Lower lobe of right lung (tissue), 2 donors: Measurements from ENCODE around the gene RUFY2. TPM values are rescaled to one million over a fixed set of nuclear protein-coding genes. Genes with fewer than 3 reads are reported as not detected.

Experiments used
- ATAC-seq, 2 donors: fragments of 200-7000 bp; cut with Tn5 transposase; one replicate each; pipeline ENCODE4 v1.9.1; 2020 to 2022; ENCODE audit warnings: mild to moderate bottlenecking in 2 of 2, moderate library complexity in 2 of 2
- DNase-seq: peaks from one replicate; pipeline ENCODE4 v3.0.0-alpha.2; 2020
- H3K27ac ChIP-seq: fragments of 200-600 bp; one replicate; pipeline ENCODE4 v1.8.0; 2022
- H3K27me3 ChIP-seq: fragments of 200-600 bp; one replicate; pipeline ENCODE4 v1.8.0; 2022; ENCODE audit warnings: low read depth
- H3K36me3 ChIP-seq: fragments of 200-600 bp; one replicate; pipeline ENCODE4 v1.8.0; 2022; ENCODE audit warnings: mild to moderate bottlenecking
- H3K4me1 ChIP-seq: fragments of 200-600 bp; one replicate; pipeline ENCODE4 v1.8.0; 2022
- H3K4me3 ChIP-seq: fragments of 200-600 bp; one replicate; pipeline ENCODE4 v1.8.0; 2022; ENCODE audit warnings: mild to moderate bottlenecking
- H3K9me3 ChIP-seq: fragments of 200-600 bp; one replicate; pipeline ENCODE4 v1.8.0; 2022
- CTCF ChIP-seq: fragments of 200-600 bp; IDR thresholded peaks from one replicate; pipeline ENCODE4 v1.8.0; 2022; ENCODE audit warnings: antibody characterized with exemption, mild to moderate bottlenecking
- intact Hi-C: fragments of 100-400 bp; cut with DNase I; formaldehyde crosslinking; loops from one replicate; pipeline ENCODE4 v1.11.0; 2022
- total RNA-seq: library from RNA; stranded (reverse); fragmentation: NEBNext Ultra II Directional; extraction: Animal tissue kit (Norgen Biotek cat#: 25700); gene quantifications from one replicate; pipeline ENCODE4 v1.2.1, GENCODE V29; 2021
- donor health status: DM: no; HTN: yes; CAD: no; lungs with severe emphysema.

The RUFY2 gene
- total RNA-seq, 1 donor from 2014 or later = 24.8 TPM

DNA sequence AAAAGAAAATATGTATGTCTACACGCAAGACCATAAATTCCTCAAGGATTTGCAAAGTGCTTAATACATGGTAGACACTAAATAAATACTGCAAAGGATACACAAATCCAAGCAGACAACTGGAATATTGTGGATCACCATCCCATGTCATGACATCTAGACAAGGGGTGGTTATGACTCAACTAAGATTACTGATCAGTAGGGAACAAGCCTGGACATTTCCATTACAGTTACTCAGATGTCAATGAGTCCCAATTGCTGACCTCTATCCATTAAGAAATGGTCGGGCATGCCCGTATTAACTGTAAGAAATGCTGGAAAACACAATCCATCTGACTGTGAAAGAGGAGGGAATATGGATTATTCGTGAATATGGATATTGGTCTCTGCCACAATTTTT, 27.6 kb upstream of the RUFY2 start:
- no peak overlapping the region for H3K27ac ChIP-seq
- no peaks in the 10 kb centered on the region for H3K36me3 ChIP-seq
- intact Hi-C loops = no loop called here
- no peak for ATAC-seq
- H3K4me3 ChIP-seq = no peak overlapping the region
- no peak for DNase-seq
- no peaks in the 10 kb centered on the region for H3K4me1 ChIP-seq
- H3K9me3 ChIP-seq = no peaks in the 10 kb centered on the region
- no peak for TF ChIP-seq CTCF
- no peaks in the 10 kb centered on the region for H3K27me3 ChIP-seq

- ATAC-seq (no peak), DNase-seq (no peak)
- Histone ChIP-seq H3K27ac (no peak overlapping the region), H3K36me3 (no peaks in the 10 kb centered on the region), H3K4me1 (no peaks in the 10 kb centered on the region), H3K4me3 (no peak overlapping the region), H3K27me3 (no peaks in the 10 kb centered on the region), H3K9me3 (no peaks in the 10 kb centered on the region)
- TF ChIP-seq CTCF = no peak
- intact Hi-C loops = no loop called here
Measured at GRCh38 chr10:68428396-68429104, 21.5 kb upstream of the RUFY2 start.

- H3K27ac ChIP-seq = no peak overlapping the region
- no peak overlapping the region for H3K4me3 ChIP-seq
- H3K36me3 ChIP-seq = no peaks in the 10 kb centered on the region
- peak in 1 of 2 donors; percentile 52 for ATAC-seq
- no peaks in the 10 kb centered on the region for H3K27me3 ChIP-seq
- no peak for DNase-seq
- no peak for TF ChIP-seq CTCF
- H3K9me3 ChIP-seq = no peaks in the 10 kb centered on the region
- intact Hi-C loops = no loop called here
- H3K4me1 ChIP-seq = no peaks in the 10 kb centered on the region
Measured at GRCh38 chr10:68424454-68425014, 17.5 kb upstream of the RUFY2 start.

DNA sequence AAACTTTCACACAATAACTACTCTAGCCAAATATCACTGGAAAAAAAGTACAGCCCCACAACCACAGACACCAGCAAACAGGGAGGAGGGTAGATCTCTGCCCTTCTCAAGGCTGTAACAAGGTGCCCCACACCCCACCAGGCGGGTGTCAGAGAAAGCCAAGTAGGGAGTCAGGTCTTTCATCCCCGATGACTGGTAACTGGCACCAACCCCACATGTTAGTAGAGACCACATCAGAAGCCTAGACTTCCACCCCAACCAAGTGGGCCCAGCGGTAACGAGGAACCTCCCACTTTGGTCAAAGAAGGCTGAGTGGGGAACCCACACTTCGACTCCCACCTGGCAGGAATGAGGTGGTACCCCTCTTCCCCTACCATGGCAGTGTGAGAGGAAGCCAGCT, 16.4 kb upstream of the RUFY2 start:
- TF ChIP-seq CTCF = no peak

GRCh38 chr10:68419376-68419775, 12.3 kb upstream of the RUFY2 start:
- Histone ChIP-seq H3K27me3 (no peaks in the 10 kb centered on the region), H3K4me3 (no peak overlapping the region), H3K9me3 (no peaks in the 10 kb centered on the region), H3K36me3 (no peaks in the 10 kb centered on the region), H3K27ac (no peak overlapping the region), H3K4me1 (no peaks in the 10 kb centered on the region)
- ATAC-seq = no peak
- DNase-seq = no peak
- intact Hi-C loops = no loop called here
- TF ChIP-seq CTCF = no peak

More for the DNA sequence above, 16.4 kb upstream of the RUFY2 start:
- no peak for ATAC-seq
- Histone ChIP-seq H3K9me3 (no peaks in the 10 kb centered on the region), H3K36me3 (no peaks in the 10 kb centered on the region), H3K4me3 (no peak overlapping the region), H3K27me3 (no peaks in the 10 kb centered on the region), H3K4me1 (no peaks in the 10 kb centered on the region), H3K27ac (no peak overlapping the region)
- intact Hi-C loops = no loop called here
- no peak for DNase-seq
